LNCaP clone FGC (cell line): ENCODE data around the gene CDC42BPG.

Source experiments
- DNase-seq: peaks from one replicate; pipeline ENCODE4 v3.0.0-alpha.2; 2011; ENCODE audit warnings: low read depth
- H3K4me3 ChIP-seq: 2 replicates; pipeline ENCODE4 v1.5.1; 2011; ENCODE audit warnings: mild to moderate bottlenecking, low read depth, low read length, control low read depth
- TF ChIP-seq, protein P1 (sequence below): IDR thresholded peaks from 2 replicates; pipeline ENCODE4 v1.5.1; 2012; ENCODE audit warnings: mild to moderate bottlenecking; ENCODE audit not compliant: control insufficient read depth, insufficient read depth; ENCODE audit errors: extremely low read depth

CDC42BPG gene

DNA sequence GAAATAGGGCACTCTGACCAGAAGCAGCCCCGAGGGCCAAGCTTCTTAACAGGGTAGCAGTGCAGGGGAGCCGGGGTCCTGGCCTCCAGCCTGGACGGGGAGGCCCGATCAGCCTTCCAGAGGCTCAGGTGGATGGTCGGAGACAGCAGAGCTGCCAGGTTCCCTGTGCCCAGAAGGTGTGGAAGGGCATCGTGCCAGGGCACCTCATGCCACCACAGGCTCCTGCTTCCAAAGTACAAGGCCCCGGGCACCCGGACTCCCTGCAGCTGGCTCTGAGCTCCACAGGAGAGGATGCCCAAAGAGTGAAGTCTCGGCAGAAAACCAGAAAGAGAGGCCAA, 19.7 kb upstream of the CDC42BPG start:
- no peak overlapping the region for H3K4me3 ChIP-seq
- TF ChIP-seq, protein P1, sequence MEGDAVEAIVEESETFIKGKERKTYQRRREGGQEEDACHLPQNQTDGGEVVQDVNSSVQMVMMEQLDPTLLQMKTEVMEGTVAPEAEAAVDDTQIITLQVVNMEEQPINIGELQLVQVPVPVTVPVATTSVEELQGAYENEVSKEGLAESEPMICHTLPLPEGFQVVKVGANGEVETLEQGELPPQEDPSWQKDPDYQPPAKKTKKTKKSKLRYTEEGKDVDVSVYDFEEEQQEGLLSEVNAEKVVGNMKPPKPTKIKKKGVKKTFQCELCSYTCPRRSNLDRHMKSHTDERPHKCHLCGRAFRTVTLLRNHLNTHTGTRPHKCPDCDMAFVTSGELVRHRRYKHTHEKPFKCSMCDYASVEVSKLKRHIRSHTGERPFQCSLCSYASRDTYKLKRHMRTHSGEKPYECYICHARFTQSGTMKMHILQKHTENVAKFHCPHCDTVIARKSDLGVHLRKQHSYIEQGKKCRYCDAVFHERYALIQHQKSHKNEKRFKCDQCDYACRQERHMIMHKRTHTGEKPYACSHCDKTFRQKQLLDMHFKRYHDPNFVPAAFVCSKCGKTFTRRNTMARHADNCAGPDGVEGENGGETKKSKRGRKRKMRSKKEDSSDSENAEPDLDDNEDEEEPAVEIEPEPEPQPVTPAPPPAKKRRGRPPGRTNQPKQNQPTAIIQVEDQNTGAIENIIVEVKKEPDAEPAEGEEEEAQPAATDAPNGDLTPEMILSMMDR: no peak
- DNase-seq: no peak

DNA sequence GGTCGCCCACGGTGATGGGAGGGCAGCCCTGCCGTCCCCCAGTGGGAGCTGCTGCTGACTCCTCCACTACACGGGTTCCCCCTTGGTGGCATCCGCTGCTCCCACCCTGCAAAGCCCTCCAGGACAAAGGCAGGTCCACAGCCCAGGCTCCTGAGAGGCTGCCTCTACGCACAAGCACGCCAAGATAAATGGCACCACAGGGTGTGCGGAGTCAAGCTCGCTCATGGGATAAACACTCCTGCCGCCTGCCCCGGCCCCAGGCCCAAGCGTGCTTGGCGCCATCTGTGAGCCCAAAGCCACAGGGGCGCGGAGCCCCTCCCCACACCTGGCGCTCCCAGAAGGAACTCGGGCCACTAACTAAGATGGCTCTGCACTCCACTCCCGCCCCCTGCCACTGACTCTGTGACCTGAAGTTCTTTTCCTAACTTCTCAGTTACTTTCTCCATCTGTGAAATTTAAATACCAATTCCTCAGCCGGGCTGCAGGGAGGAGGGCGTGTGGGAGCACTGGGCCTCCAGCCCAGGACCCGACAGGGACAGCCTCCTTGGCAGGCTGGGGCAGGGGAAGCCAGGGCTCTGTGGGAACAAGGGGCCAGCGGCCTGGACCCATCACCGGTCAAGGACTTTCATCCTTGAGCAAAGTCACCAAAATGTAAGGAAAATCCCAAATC, 19.1 kb upstream of the CDC42BPG start:
- no peak overlapping the region for H3K4me3 ChIP-seq
- TF ChIP-seq, protein P1: no peak
- no peak for DNase-seq

DNA sequence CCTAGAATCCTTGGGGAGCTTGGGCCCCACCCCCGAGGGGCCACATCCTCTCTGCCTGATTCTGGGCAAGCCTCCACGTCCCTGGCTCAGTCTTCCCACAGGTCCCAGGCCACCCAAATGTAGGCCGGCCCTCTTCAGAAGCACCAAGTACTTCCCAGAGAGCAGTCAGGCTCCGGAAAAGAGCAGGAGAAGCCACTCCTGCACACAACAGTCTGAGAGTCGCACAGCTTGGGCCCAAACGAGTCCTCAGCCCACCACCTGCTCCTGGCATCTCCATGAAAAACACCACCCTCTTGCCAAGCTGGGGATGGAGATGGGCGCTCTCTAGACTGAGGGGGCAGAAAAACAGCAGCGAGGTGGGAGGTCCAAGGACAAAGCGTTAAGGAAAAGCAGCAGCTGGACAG, 18.5 kb upstream of the CDC42BPG start:
- no peak overlapping the region for H3K4me3 ChIP-seq
- TF ChIP-seq, protein P1: no peak
- DNase-seq: no peak

GRCh38 chr11:64861227-64861975, 16.9 kb upstream of the CDC42BPG start:
- no peak for DNase-seq
- TF ChIP-seq, protein P1: no peak
- no peak overlapping the region for H3K4me3 ChIP-seq

GRCh38 chr11:64859542-64860414, 15.3 kb upstream of the CDC42BPG start:
- TF ChIP-seq, protein P1: no peak
- DNase-seq: no peak
- H3K4me3 ChIP-seq: no peak overlapping the region

DNA sequence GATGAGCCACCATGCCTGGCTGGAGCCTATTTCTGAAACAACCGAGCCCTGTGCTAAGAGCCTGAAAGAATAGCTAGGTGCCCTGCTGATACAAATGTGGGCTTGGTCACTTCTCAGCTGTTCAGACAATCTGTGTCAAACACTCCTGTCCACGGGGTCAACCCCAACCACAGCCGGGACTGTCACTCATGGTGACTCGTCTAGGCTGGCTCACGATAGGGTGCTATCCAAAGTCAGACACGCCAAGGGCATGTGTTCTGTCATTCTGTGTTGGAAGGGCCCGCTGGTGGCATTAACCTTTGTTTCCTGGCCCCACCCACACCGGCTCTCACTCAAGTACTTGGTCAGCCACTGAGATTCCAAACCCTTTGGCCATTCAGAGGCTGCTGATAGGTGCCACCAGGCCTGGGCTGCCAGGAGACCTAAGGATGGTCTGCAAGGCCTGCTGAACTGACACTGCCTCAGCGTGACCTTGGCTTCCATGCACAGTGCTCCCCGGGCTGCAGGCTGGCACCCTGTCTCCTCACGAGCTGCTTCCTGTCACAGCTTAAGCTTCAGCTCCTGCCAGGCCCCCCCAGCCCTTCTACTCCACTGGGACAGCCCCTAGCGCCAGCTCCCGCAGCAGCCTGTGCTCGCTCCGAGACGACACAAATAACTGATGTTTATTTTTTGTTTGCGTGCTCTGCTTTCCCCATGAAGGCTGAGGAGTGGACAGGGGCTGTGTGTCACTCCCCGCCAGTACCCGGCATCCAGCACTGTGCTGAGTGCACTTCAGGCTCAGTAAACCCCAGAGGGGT, 14.2 kb upstream of the CDC42BPG start:
- no peak for DNase-seq
- H3K4me3 ChIP-seq: no peak overlapping the region
- TF ChIP-seq, protein P1: no peak
